Measurements from ENCODE around the gene MAPK8IP3. TPM values are rescaled to one million over a fixed set of nuclear protein-coding genes. Genes with fewer than 3 reads are reported as not detected.

Gene MAPK8IP3
- total RNA-seq, 1 experiment from 2014 or later = 77.4 TPM

GRCh38 chr16:1816396-1817275 is 110.6 kb downstream of the MAPK8IP3 start:
- no peak overlapping the region for H3K4me3 Mint-ChIP-seq (ENCODE audit: unreplicated experiment)
- H3K4me1 Mint-ChIP-seq (ENCODE audit: insufficient read depth, unreplicated experiment) = no peaks in the 10 kb centered on the region
- TF ChIP-seq CTCF (IDR thresholded peaks at IDR 0.05; ENCODE audit: unreplicated experiment) = no peak
- H3K27ac Mint-ChIP-seq (ENCODE audit: low read depth, unreplicated experiment) = no peak overlapping the region
- no peak for DNase-seq (ENCODE audit: unreplicated experiment)
- no peaks in the 10 kb centered on the region for H3K9me3 Mint-ChIP-seq (ENCODE audit: unreplicated experiment)
- H3K36me3 Mint-ChIP-seq (ENCODE audit: insufficient read depth, unreplicated experiment) = peaks cover 56% of the 10 kb centered on the region
- POLR2A ChIA-PET = no interaction called here
- no peaks in the 10 kb centered on the region for H3K27me3 Mint-ChIP-seq (ENCODE audit: insufficient read depth, unreplicated experiment)
- no TSS peak for BruUV-seq (replicated peaks)
- CTCF ChIA-PET = interaction anchor here (0.7 kb wide), 1 partner anchor 188 kb away, joined by 3 read pairs; no protein-coding TSS in a partner anchor
- intact Hi-C loops (cut with micrococcal nuclease) = no loop called here

DNA sequence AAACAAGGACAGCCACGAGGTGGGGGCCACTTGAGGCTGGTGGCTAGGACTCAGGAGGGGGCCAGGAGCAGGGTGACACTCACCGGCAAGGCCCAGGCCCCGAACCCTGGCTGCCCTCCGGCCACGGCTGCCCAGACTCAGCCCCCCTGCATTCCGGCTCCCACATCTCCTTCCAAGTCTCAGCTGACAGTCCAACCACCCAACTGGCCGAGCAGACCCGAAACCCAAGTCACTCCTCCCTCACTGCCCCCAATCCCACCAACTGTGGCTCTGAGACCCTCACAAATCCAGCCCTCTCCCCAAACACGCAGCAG is 111.2 kb downstream of the MAPK8IP3 start:
- DNase-seq (ENCODE audit: unreplicated experiment) = no peak
- H3K9me3 Mint-ChIP-seq (ENCODE audit: unreplicated experiment) = no peaks in the 10 kb centered on the region
- intact Hi-C loops (cut with micrococcal nuclease) = no loop called here
- BruUV-seq (replicated peaks) = no TSS peak
- no peak overlapping the region for H3K27ac Mint-ChIP-seq (ENCODE audit: low read depth, unreplicated experiment)
- H3K27me3 Mint-ChIP-seq (ENCODE audit: insufficient read depth, unreplicated experiment) = no peaks in the 10 kb centered on the region
- H3K4me1 Mint-ChIP-seq (ENCODE audit: insufficient read depth, unreplicated experiment) = no peaks in the 10 kb centered on the region
- H3K4me3 Mint-ChIP-seq (ENCODE audit: unreplicated experiment) = no peak overlapping the region
- ChIA-PET CTCF (interaction anchor here (0.7 kb wide), 1 partner anchor 188 kb away, joined by 3 read pairs; no protein-coding TSS in a partner anchor), POLR2A (no interaction called here)
- no peak for TF ChIP-seq CTCF (IDR thresholded peaks at IDR 0.05; ENCODE audit: unreplicated experiment)
- peaks cover 60% of the 10 kb centered on the region for H3K36me3 Mint-ChIP-seq (ENCODE audit: insufficient read depth, unreplicated experiment)

DNA sequence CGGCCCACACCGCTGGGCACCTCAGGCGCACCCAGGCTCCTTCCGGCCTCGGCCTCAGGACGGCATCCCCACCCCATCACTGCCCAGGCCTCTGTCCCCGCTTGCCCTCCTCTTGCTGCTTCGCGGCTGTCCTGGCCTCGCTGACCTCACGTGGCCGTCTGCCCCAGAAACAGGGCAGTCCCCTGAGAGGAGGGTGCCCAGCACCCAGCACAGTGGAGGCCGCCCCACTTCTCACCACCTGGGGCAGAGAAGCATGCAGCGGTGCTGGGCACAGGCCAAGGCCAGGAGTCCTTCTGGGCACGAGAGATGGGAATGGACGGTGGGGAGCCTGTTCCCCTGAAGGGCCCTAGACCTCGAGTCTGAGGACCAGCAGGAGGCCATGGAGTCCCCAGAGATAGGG is 111.7 kb downstream of the MAPK8IP3 start:
- no TSS peak for BruUV-seq (replicated peaks)
- Mint-ChIP-seq H3K4me3 (ENCODE audit: unreplicated experiment) (no peak overlapping the region), H3K27me3 (ENCODE audit: insufficient read depth, unreplicated experiment) (no peaks in the 10 kb centered on the region), H3K4me1 (ENCODE audit: insufficient read depth, unreplicated experiment) (no peaks in the 10 kb centered on the region), H3K9me3 (ENCODE audit: unreplicated experiment) (no peaks in the 10 kb centered on the region), H3K36me3 (ENCODE audit: insufficient read depth, unreplicated experiment) (peaks cover 58% of the 10 kb centered on the region), H3K27ac (ENCODE audit: low read depth, unreplicated experiment) (no peak overlapping the region)
- ChIA-PET CTCF (interaction anchor here (0.7 kb wide), 1 partner anchor 189 kb away, joined by 3 read pairs; no protein-coding TSS in a partner anchor), POLR2A (no interaction called here)
- DNase-seq (ENCODE audit: unreplicated experiment) = no peak
- intact Hi-C loops (cut with micrococcal nuclease) = no loop called here
- no peak for TF ChIP-seq CTCF (IDR thresholded peaks at IDR 0.05; ENCODE audit: unreplicated experiment)

DNA sequence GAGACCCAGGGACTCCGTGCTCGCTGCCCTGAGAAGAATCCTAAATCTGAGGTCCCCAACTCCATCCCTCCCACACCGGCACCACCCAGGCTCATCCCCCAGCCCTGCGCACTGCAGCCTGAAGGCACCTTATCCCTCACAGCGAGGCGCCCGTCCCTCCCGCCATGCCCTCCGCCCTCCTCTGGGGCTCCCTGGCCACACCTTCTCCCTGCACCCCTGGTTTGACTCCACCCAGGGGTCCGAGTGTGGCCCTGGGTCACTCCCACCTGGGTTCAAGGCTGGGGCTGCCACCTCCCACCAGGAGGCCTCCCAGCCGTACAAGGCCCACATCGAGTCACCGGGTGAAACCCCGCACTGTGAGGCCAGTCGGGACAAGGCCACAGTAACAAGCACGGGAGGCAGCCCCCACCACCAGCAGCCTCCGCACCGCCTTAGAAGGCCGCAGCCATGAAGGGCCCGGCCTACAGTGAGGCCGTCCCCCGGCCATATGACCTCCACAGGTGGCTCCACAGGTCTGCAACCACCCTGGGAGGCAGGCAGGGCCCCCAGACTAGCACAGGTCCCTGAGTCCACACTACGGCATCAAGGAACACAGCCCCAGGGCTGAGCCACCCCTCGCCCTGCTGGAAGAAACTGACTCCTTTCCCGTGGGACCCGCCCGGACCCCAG is 112.3 kb downstream of the MAPK8IP3 start:
- BruUV-seq (replicated peaks) = no TSS peak
- intact Hi-C loops (cut with micrococcal nuclease) = no loop called here
- ChIA-PET CTCF (no interaction called here), POLR2A (no interaction called here)
- TF ChIP-seq CTCF (IDR thresholded peaks at IDR 0.05; ENCODE audit: unreplicated experiment) = no peak
- no peaks in the 10 kb centered on the region for H3K27me3 Mint-ChIP-seq (ENCODE audit: insufficient read depth, unreplicated experiment)
- peaks cover 52% of the 10 kb centered on the region for H3K36me3 Mint-ChIP-seq (ENCODE audit: insufficient read depth, unreplicated experiment)
- no peak overlapping the region for H3K27ac Mint-ChIP-seq (ENCODE audit: low read depth, unreplicated experiment)
- H3K4me3 Mint-ChIP-seq (ENCODE audit: unreplicated experiment) = no peak overlapping the region
- no peaks in the 10 kb centered on the region for H3K9me3 Mint-ChIP-seq (ENCODE audit: unreplicated experiment)
- no peaks in the 10 kb centered on the region for H3K4me1 Mint-ChIP-seq (ENCODE audit: insufficient read depth, unreplicated experiment)
- DNase-seq (ENCODE audit: unreplicated experiment) = no peak

Data from MCF 10A (cell line).